HEK293 (cell line): ENCODE measurements around the gene ABCC10.

ENCODE experiments used
- CTCF ChIA-PET: fragments of 350-600 bp; formaldehyde crosslinking; extraction: SDS; loops from one replicate; lab custom pipeline; 2021; ENCODE audit warnings: antibody characterized with exemption; lab: Yijun Ruan, JAX
- POLR2A ChIA-PET: fragments of 300-600 bp; formaldehyde crosslinking; extraction: SDS; loops from one replicate; lab custom pipeline; 2020; ENCODE audit warnings: antibody characterized with exemption, inconsistent platforms; lab: Yijun Ruan, JAX
- H3K27ac ChIP-seq: fragments of 200-500 bp; sonication (Bioruptor generic); 2 replicates; pipeline ENCODE4 v1.5.1; 2014; ENCODE audit warnings: low read depth, low read length, control low read depth, inconsistent platforms; ENCODE audit errors: extremely low read depth
- H3K36me3 ChIP-seq, 2 experiments: fragments of 200-500 bp in 1 of 2; sonication (Bioruptor generic) in 1 of 2; 1 replicate in 1 of 2; 2 replicates in 1 of 2; pipeline ENCODE4 v1.5.1; 2014 to 2017; ENCODE audit warnings: inconsistent platforms in 2 of 2, low read length in 2 of 2; ENCODE audit not compliant: control insufficient read depth in 2 of 2, insufficient read depth in 1 of 2
- H3K4me1 ChIP-seq: fragments of 200-500 bp; sonication (Bioruptor generic); 2 replicates; pipeline ENCODE4 v1.5.1; 2014; ENCODE audit warnings: mild to moderate bottlenecking, low read length, inconsistent platforms; ENCODE audit not compliant: control insufficient read depth, insufficient read depth
- H3K4me3 ChIP-seq: 2 replicates; pipeline ENCODE4 v1.5.1; 2011; ENCODE audit warnings: low read depth, mild to moderate bottlenecking, control low read depth, low read length, moderate library complexity
- H3K9me3 ChIP-seq: fragments of 200-500 bp; sonication (Bioruptor generic); 2 replicates; pipeline ENCODE4 v1.5.1; 2014; ENCODE audit warnings: low read depth, low read length, inconsistent platforms; ENCODE audit not compliant: control insufficient read depth, insufficient read depth
- CTCF ChIP-seq: fragments of 450-650 bp; formaldehyde crosslinking; IDR thresholded peaks from 2 replicates; pipeline ENCODE4 v1.5.1; 2016; ENCODE audit warnings: missing biosample characterization, missing genetic modification characterization
- EGR2 ChIP-seq: fragments of 450-650 bp; formaldehyde crosslinking; IDR thresholded peaks from 2 replicates; pipeline ENCODE4 v1.5.1; 2016; ENCODE audit warnings: low read depth, missing biosample characterization, missing genetic modification characterization
- IKZF3 ChIP-seq: fragments of 450-650 bp; IDR thresholded peaks from 2 replicates; pipeline ENCODE4 v1.5.0; 2018; ENCODE audit warnings: missing biosample characterization, mild to moderate bottlenecking, missing genetic modification characterization, moderate library complexity
- MEIS1 ChIP-seq: sonication (generic); formaldehyde crosslinking; IDR thresholded peaks from 2 replicates; pipeline ENCODE4 v1.8.1; 2022; ENCODE audit warnings: missing genetic modification reagents, mild to moderate bottlenecking, borderline replicate concordance
- PBX3 ChIP-seq: sonication (generic); formaldehyde crosslinking; IDR thresholded peaks from 2 replicates; pipeline ENCODE4 v1.8.1; 2022; ENCODE audit warnings: mild to moderate bottlenecking, moderate library complexity, missing genetic modification reagents
- SCRT2 ChIP-seq: fragments of 450-650 bp; formaldehyde crosslinking; IDR thresholded peaks from 2 replicates; pipeline ENCODE4 v1.5.1; 2016; ENCODE audit warnings: missing biosample characterization, missing genetic modification characterization
- ZBTB49 ChIP-seq: fragments of 450-650 bp; formaldehyde crosslinking; IDR thresholded peaks from 2 replicates; pipeline ENCODE4 v1.5.1; 2016; ENCODE audit warnings: missing biosample characterization, missing genetic modification characterization, low read depth
- ZBTB6 ChIP-seq: fragments of 450-650 bp; formaldehyde crosslinking; IDR thresholded peaks from 2 replicates; pipeline ENCODE4 v1.5.1; 2017; ENCODE audit warnings: missing biosample characterization, missing genetic modification characterization
- ZFHX2 ChIP-seq: fragments of 450-650 bp; formaldehyde crosslinking; conservative IDR thresholded peaks from 2 replicates; pipeline ENCODE4 v1.5.1; 2016; ENCODE audit warnings: missing biosample characterization, missing genetic modification characterization
- ZIC2 ChIP-seq: fragments of 450-650 bp; formaldehyde crosslinking; IDR thresholded peaks from 2 replicates; pipeline ENCODE4 v1.5.1; 2016; ENCODE audit warnings: missing biosample characterization, missing genetic modification characterization
- ZNF248 ChIP-seq: fragments of 450-650 bp; formaldehyde crosslinking; IDR thresholded peaks from 2 replicates; pipeline ENCODE4 v1.5.1; 2017; ENCODE audit warnings: missing biosample characterization, missing genetic modification characterization
- ZNF274 ChIP-seq, 2 experiments: fragments of 200-500 bp in 1 of 2; fragments of 450-650 bp in 1 of 2; sonication (Bioruptor generic) in 1 of 2; formaldehyde crosslinking in 1 of 2; IDR thresholded peaks; 2 replicates each; pipeline versions ENCODE4 v1.5.1 to v1.6.1; 2014 to 2016; ENCODE audit warnings: borderline replicate concordance in 1 of 2, inconsistent platforms in 1 of 2, low read length in 1 of 2, missing biosample characterization in 1 of 2, missing genetic modification characterization in 1 of 2
- ZNF311 ChIP-seq: fragments of 450-650 bp; formaldehyde crosslinking; IDR thresholded peaks from 2 replicates; pipeline ENCODE4 v1.5.1; 2017; ENCODE audit warnings: missing biosample characterization, missing genetic modification characterization, borderline replicate concordance
- ZNF513 ChIP-seq: fragments of 450-650 bp; IDR thresholded peaks from 2 replicates; pipeline ENCODE4 v1.5.1; 2018; ENCODE audit warnings: missing biosample characterization, missing genetic modification characterization
- ZNF600 ChIP-seq: fragments of 450-650 bp; formaldehyde crosslinking; IDR thresholded peaks from 2 replicates; pipeline ENCODE4 v1.5.1; 2016; ENCODE audit warnings: missing biosample characterization, missing genetic modification characterization
- ZNF654 ChIP-seq: fragments of 450-650 bp; formaldehyde crosslinking; IDR thresholded peaks from 2 replicates; pipeline ENCODE4 v1.5.1; 2016; ENCODE audit warnings: low read depth, missing biosample characterization, missing genetic modification characterization
- ZNF692 ChIP-seq: fragments of 450-650 bp; formaldehyde crosslinking; IDR thresholded peaks from 2 replicates; pipeline ENCODE4 v1.5.1; 2016; ENCODE audit warnings: missing biosample characterization, missing genetic modification characterization
- ZSCAN4 ChIP-seq: fragments of 450-650 bp; formaldehyde crosslinking; IDR thresholded peaks from 2 replicates; pipeline ENCODE4 v1.5.1; 2017; ENCODE audit warnings: missing biosample characterization, missing genetic modification characterization
- TF ChIP-seq, protein P1 (sequence below): fragments of 450-650 bp; formaldehyde crosslinking; IDR thresholded peaks from 2 replicates; pipeline ENCODE4 v1.5.1; 2017; ENCODE audit warnings: missing biosample characterization, missing genetic modification characterization

Gene ABCC10

GRCh38 chr6:43496370-43497128 lies 69.2 kb downstream of the ABCC10 start:
- Histone ChIP-seq H3K4me1 (peaks cover 7% of the 10 kb centered on the region), H3K4me3 (no peak overlapping the region), H3K27ac (no peak overlapping the region), H3K36me3 (peaks cover 9 to 58% of the 10 kb centered on the region in 2 experiments; a peak in 2 of 3 replicates), H3K9me3 (no peaks in the 10 kb centered on the region)
- POLR2A ChIA-PET = interaction anchor here (0.5 to 1.8 kb wide), 3 partner anchors 9 to 32 kb away, joined by 3 to 5 read pairs (median 3); partner anchors contain the start of gene TJAP1
- TF ChIP-seq ZFHX2 = peak; percentile 70
- TF ChIP-seq, protein P1, sequence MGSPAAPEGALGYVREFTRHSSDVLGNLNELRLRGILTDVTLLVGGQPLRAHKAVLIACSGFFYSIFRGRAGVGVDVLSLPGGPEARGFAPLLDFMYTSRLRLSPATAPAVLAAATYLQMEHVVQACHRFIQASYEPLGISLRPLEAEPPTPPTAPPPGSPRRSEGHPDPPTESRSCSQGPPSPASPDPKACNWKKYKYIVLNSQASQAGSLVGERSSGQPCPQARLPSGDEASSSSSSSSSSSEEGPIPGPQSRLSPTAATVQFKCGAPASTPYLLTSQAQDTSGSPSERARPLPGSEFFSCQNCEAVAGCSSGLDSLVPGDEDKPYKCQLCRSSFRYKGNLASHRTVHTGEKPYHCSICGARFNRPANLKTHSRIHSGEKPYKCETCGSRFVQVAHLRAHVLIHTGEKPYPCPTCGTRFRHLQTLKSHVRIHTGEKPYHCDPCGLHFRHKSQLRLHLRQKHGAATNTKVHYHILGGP (tag by site-specific recombination) = no peak
- peak; percentile 23; the same call in 1 of the 2 replicates for TF ChIP-seq MEIS1 (CRISPR knock-in tag)
- TF ChIP-seq ZIC2 (tag by site-specific recombination) = peak; percentile 57
- TF ChIP-seq IKZF3 (tag by site-specific recombination) = no peak
- TF ChIP-seq ZBTB49 (tag by site-specific recombination) = no peak
- peak; percentile 36 for TF ChIP-seq ZNF654
- TF ChIP-seq PBX3 (CRISPR knock-in tag) = 0 out of 2 replicates have a peak, but pooled peaks have one; percentile 58
- no peak for TF ChIP-seq ZNF274 (IDR thresholded peaks at IDR 0.05; ENCODE audit: low read length)
- TF ChIP-seq ZNF274 (tag by site-specific recombination; IDR thresholded peaks at IDR 0.05; ENCODE audit: borderline replicate concordance) = no peak
- 0 out of 2 replicates have a peak, but pooled peaks have one; percentile 19 for TF ChIP-seq EGR2 (tag by site-specific recombination)
- TF ChIP-seq CTCF (tag by site-specific recombination) = 0 out of 2 replicates have a peak, but pooled peaks have one; percentile 22
- 0 out of 2 replicates have a peak, but pooled peaks have one; percentile 58 for TF ChIP-seq SCRT2
- no peak for TF ChIP-seq ZBTB6 (tag by site-specific recombination)
- TF ChIP-seq ZNF600 (tag by site-specific recombination) = 0 out of 2 replicates have a peak, but pooled peaks have one; percentile 11
- CTCF ChIA-PET = interaction anchor here (0.6 to 11.2 kb wide), 27 partner anchors 10 to 582 kb away, joined by 3 to 142 read pairs (median 5); partner anchors contain the start of genes DLK2, LRRC73 and TJAP1

DNA sequence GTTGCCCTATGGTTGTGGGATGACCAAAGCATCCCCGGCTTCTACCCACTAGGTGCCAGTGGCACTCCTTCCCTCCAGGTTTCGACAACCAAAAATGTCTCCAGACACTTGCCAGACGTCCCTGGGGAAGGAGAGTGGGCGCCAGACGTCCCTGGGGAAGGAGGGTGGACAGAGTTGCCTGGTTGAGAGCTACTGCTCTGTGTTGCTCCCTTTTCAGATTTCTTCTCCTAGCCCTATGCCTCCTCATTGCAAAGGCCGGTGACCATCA lies 69.7 kb downstream of the ABCC10 start:
- H3K4me1 ChIP-seq = peaks cover 7% of the 10 kb centered on the region
- H3K4me3 ChIP-seq = no peak overlapping the region
- no peaks in the 10 kb centered on the region for H3K9me3 ChIP-seq
- ChIA-PET POLR2A (interaction anchor here (1.3 to 1.8 kb wide), 2 partner anchors 9 to 19 kb away, joined by 3 to 5 read pairs; partner anchors contain the start of gene TJAP1), CTCF (interaction anchor here (0.6 to 11.2 kb wide), 19 partner anchors 10 to 233 kb away, joined by 3 to 142 read pairs (median 5); partner anchors contain the start of genes DLK2, LRRC73 and TJAP1)
- H3K27ac ChIP-seq = no peak overlapping the region
- peaks cover 9 to 63% of the 10 kb centered on the region in 2 experiments; a peak in 2 of 3 replicates for H3K36me3 ChIP-seq
- no peak for TF ChIP-seq ZNF248
- TF ChIP-seq ZNF692 (tag by site-specific recombination) = no peak
- TF ChIP-seq ZNF513 (tag by site-specific recombination) = no peak
- no peak for TF ChIP-seq ZNF311 (tag by site-specific recombination)
- no peak for TF ChIP-seq ZSCAN4
